T-helper 1 cell (primary cell): Measurements from ENCODE around the gene PGAM5.
"Not testable (repeated sequence)": the region's sequence is repeated elsewhere in the genome, so short reads cannot be mapped to it uniquely, and the experiment has no call there.

Experiments used
- DNase-seq, 5 donors: peaks; one replicate each; pipeline ENCODE4 v3.0.0-alpha.2; 2012 to 2020

PGAM5 gene

DNA sequence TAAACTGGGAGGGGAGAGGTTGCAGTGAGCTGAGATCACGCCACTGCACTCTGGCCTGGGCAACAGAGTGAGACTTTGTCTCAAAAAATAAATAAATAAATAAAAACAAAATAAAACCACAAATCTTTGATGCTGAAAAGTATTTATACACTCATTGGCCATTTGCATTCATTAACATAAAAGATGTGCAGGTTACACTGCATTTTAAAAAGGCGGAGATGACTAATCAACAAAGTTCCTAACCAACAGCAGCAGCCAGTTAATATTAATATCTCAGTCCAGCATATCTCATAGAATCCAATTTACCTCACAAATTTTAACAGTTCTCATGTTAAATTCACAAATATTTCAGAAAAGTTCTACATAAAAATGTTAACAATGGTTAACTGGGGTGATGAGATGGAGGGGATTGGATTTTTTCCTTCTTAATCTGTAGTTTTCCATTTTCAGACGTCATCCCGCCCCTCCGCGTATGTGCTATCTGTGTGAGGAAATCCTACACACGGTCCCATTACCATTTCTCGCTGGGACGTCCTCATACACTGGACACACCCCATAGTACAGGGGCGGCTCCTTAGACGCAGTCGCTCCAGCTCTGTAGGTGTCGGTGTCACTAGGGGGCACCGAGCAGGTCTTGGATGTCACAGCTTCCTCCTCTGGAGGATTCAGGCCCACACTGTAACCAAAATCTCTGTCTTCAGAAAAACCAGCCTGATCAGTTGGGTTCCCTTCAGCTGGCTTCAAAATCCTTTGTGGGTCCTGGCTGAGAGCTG lies 43.7 kb downstream of the PGAM5 start:
- no peak for DNase-seq

DNA sequence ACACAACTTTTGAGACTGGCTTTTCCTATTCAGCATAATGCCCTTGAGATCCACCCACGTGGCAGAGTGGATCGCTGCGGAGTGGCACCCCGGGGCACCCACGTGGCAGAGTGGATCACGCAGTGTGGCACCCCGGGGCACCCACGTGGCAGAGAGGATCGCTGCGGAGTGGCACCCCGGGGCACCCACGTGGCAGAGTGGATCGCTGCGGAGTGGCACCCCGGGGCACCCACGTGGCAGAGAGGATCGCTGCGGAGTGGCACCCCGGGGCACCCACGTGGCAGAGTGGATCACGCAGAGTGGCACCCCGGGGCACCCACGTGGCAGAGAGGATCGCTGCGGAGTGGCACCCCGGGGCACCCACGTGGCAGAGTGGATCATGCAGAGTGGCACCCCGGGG lies 48.2 kb downstream of the PGAM5 start:
- not testable (repeated sequence) for DNase-seq

- no peak for DNase-seq
Observed at GRCh38 chr12:132759359-132759758, 48.7 kb downstream of the PGAM5 start.

- DNase-seq = peak; percentile 31 to 72 (median 56)
Observed at GRCh38 chr12:132761032-132761920, 50.6 kb downstream of the PGAM5 start, which contains the start of gene ANKLE2. TSS of gene ANKLE2 (minus strand) at chr12:132761832. CDS start at chr12:132761798, 34 bp downstream.

DNA sequence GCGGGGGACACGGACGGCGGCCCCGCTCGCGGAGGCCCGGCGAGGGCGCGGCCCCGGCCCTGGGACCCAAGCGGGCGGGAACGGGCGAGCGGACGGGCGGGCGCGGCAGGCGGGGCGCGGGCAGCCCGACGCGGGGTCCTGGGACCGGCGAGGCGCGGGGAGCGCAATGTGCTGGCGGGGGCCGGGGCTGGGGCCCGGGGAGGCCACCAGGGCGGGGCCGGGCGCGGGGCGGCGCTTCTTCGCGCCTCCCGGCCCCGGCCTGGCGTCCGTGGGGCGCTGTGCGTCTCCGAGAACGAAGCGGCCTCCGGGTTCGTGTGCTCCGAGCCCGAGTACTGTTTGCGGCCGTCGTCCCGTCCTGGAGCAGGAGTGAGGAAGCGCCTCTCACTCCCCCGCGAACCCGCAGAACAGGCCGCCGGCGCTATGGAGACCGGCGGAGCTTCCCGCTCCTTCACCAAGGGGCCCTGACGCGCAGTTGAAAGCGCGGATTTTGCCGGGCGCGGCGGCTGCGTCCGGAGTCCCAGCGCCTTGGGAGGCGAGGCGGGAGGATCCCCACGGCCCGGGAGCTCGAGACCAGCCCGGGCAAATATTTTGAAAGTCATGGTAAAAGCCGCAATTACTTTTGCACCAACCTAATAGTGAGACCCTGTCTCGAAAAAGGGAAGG lies 51.4 kb downstream of the PGAM5 start:
- peak; percentile 75 to 89 (median 79) for DNase-seq

GRCh38 chr12:132764231-132764630 lies 53.6 kb downstream of the PGAM5 start:
- DNase-seq = no peak

GRCh38 chr12:132765361-132765760 lies 54.7 kb downstream of the PGAM5 start:
- DNase-seq = no peak

DNA sequence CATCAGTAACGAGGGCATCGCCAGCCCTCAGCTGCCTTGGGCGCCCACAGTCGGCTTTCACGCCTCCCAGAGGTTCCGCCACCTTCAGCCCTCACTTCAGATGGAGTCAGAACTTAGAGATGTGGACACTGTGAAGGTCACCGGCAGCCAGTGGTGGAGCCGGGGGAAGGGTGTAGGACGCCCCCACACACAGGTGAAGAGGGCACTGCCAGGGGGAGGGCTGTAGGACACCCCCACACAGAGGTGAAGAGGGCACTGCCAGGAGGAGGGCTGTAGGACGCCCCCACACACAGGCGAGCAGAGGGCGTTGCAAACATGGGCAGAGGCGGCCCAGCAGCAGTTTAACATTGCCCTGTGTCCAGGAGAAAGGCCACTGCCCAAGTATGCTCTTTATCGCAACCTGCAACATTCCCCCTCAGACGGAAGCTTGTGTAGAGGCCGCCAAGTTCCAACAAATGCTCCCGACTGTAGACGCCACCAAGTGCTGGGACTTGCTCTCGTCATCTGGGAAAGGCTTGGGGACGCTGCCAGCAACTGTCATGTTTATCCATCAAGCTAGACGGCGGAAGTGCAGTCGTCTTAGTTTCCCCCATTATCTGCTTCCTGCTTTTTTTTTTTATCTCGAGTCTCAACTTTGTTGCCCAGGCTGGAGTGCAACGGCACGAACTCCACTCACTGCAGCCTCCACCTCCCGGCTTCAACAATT lies 55.9 kb downstream of the PGAM5 start:
- no peak for DNase-seq

DNA sequence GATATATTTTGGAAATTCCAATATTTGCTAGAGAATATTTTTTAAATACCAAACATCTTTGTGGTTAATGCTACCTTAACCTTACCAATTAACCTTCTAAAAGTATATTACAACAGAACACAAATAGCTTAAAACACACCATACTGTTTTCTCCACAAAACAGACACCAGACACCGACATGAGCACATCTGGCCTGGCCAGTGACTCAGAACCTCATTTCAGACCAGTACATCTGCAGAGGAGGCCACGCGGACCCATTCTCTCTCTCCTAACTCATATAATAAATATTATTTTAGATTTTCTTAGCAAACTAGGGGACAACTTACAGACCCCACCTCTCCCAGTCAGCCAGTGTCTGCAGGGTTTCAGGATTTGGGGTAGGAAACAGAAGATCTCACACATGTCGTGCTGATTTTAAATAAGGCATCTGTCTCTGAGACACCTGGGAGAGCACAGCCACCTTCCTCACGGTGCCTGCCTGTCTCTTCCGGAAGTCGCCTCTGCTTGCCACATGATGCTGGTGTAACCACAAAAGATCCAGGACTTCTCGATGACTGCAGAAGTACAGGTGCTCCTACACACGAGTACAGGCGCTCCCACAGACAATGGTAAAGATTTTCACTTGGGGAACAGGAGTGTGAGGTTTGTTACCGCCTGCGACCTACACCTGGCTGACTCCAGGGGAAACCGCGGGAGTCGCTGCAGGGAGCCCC lies 60.6 kb downstream of the PGAM5 start:
- peak in 4 of 5 donors; percentile 34 to 57 (median 47) for DNase-seq
